ENCODE data around the gene PYGM.

Gene PYGM

GRCh38 chr11:64718780-64719124 is 41.0 kb downstream of the PYGM start:
- TF ChIP-seq, protein P1, sequence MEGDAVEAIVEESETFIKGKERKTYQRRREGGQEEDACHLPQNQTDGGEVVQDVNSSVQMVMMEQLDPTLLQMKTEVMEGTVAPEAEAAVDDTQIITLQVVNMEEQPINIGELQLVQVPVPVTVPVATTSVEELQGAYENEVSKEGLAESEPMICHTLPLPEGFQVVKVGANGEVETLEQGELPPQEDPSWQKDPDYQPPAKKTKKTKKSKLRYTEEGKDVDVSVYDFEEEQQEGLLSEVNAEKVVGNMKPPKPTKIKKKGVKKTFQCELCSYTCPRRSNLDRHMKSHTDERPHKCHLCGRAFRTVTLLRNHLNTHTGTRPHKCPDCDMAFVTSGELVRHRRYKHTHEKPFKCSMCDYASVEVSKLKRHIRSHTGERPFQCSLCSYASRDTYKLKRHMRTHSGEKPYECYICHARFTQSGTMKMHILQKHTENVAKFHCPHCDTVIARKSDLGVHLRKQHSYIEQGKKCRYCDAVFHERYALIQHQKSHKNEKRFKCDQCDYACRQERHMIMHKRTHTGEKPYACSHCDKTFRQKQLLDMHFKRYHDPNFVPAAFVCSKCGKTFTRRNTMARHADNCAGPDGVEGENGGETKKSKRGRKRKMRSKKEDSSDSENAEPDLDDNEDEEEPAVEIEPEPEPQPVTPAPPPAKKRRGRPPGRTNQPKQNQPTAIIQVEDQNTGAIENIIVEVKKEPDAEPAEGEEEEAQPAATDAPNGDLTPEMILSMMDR (IDR thresholded peaks at IDR 0.05; ENCODE audit: borderline replicate concordance, insufficient read depth, low read depth, low read length): no peak
- no peak overlapping the region for H3K4me3 ChIP-seq (ENCODE audit: low read depth, low read length)

- TF ChIP-seq, protein P1 (IDR thresholded peaks at IDR 0.05; ENCODE audit: borderline replicate concordance, insufficient read depth, low read depth, low read length): no peak
- no peak overlapping the region for H3K4me3 ChIP-seq (ENCODE audit: low read depth, low read length)
These were observed 41.5 kb downstream of the PYGM start for GRCh38 chr11:64718084-64718779.

DNA sequence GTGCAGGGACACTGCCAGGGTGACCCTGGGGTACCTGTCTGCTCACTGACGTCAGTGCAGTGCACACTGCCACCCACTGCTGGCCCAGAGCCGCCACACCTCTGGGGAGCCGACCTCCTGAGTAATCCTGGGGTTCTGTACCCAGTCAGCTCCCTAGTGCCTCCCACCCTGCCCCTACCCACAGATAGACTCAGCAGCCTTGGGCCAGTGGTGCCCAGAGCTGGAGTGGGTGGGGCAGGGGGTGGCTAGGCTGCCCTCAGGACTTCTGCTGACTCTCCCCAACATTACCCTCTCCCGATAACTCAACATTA is 42.6 kb downstream of the PYGM start:
- TF ChIP-seq, protein P1 (IDR thresholded peaks at IDR 0.05; ENCODE audit: borderline replicate concordance, insufficient read depth, low read depth, low read length): no peak
- no peak overlapping the region for H3K4me3 ChIP-seq (ENCODE audit: low read depth, low read length)

- no peak overlapping the region for H3K4me3 ChIP-seq (ENCODE audit: low read depth, low read length)
- TF ChIP-seq, protein P1 (IDR thresholded peaks at IDR 0.05; ENCODE audit: borderline replicate concordance, insufficient read depth, low read depth, low read length): no peak
These were observed 43.1 kb downstream of the PYGM start for GRCh38 chr11:64716473-64717267.

DNA sequence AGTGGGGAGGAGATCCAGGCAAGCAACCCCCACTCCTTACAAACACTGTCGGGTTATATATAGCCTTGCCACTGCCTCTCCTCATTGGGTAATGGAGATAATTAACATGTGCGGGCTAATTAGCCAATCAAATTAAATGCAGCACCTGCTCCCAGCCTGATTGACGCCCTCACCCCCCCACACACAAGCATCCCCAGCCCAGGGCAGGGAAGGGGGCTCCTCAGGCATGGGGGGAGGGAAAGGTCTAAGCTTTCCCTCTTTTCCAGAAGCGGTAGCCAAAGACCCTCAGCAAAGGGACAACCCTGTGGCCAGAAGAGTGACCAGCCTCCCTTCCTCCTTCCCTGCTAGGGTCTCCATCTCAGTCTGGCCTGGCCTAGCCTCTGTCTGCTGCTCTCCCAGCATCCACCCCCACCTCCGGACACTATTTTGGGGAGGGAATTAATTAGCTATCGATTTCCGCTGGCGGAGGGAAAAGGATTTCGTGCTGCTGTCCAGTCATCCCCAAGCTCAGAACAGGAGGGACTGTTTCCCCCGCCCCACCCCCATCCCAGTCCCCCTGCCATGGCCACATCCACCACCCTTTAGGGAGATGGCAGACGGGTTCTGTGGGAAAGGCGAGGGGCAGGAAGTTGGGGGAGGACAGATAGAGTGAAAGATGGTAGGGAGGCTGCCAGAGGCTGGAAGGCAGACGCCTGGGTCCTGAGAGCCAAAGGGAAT is 43.9 kb downstream of the PYGM start:
- TF ChIP-seq, protein P1 (IDR thresholded peaks at IDR 0.05; ENCODE audit: borderline replicate concordance, insufficient read depth, low read depth, low read length): no peak
- no peak overlapping the region for H3K4me3 ChIP-seq (ENCODE audit: low read depth, low read length)

- H3K4me3 ChIP-seq (ENCODE audit: low read depth, low read length): no peak overlapping the region
- TF ChIP-seq, protein P1 (IDR thresholded peaks at IDR 0.05; ENCODE audit: borderline replicate concordance, insufficient read depth, low read depth, low read length): no peak
These were observed 44.7 kb downstream of the PYGM start for GRCh38 chr11:64715110-64715509.

Measured in GM12875 (cell line).